Activated CD4-positive, alpha-beta T cell treated with anti-CD3 and anti-CD28 coated beads, Interleukin-2, amount 10 ng/mL, durations not matched to agents 24 days and 14 days (primary cell): ENCODE results near the gene IKBIP. TPM values are rescaled to one million over a fixed set of nuclear protein-coding genes. Genes with fewer than 3 reads are reported as not detected.
"Not testable (repeated sequence)": the region's sequence is repeated elsewhere in the genome, so short reads cannot be mapped to it uniquely, and the experiment has no call there.

Experiments used
- DNase-seq: peaks from one replicate; pipeline ENCODE4 v3.0.0; 2022
- H3K27ac Mint-ChIP-seq: one replicate; pipeline ENCODE4 v1.8.0; 2022; ENCODE audit warnings: mild to moderate bottlenecking, mixed read lengths
- H3K27me3 Mint-ChIP-seq: one replicate; pipeline ENCODE4 v1.8.0; 2022; ENCODE audit warnings: mixed read lengths
- H3K36me3 Mint-ChIP-seq: one replicate; pipeline ENCODE4 v1.8.0; 2022; ENCODE audit warnings: low read depth, mild to moderate bottlenecking, mixed read lengths
- H3K4me1 Mint-ChIP-seq: one replicate; pipeline ENCODE4 v1.8.0; 2021; ENCODE audit warnings: mixed read lengths
- H3K4me3 Mint-ChIP-seq: one replicate; pipeline ENCODE4 v1.8.0; 2022; ENCODE audit warnings: mild to moderate bottlenecking, moderate library complexity, mixed read lengths
- H3K9me3 Mint-ChIP-seq: one replicate; pipeline ENCODE4 v1.8.0; 2021; ENCODE audit warnings: mixed read lengths
- intact Hi-C: fragments of 100-400 bp; cut with micrococcal nuclease; formaldehyde crosslinking; loops from one replicate; pipeline ENCODE4 v1.15.1; 2023
- total RNA-seq: library from RNA; stranded (reverse); gene quantifications from 2 replicates; pipeline ENCODE4 v1.2.3, GENCODE V29; 2022

Gene IKBIP
- total RNA-seq, 1 donor from 2014 or later, result 36.9 TPM

GRCh38 chr12:98579347-98579746, 65.2 kb downstream of the IKBIP start:
- intact Hi-C loops, result no loop called here
- Mint-ChIP-seq H3K4me3 (no peak overlapping the region), H3K9me3 (no peaks in the 10 kb centered on the region), H3K4me1 (peaks cover 3% of the 10 kb centered on the region), H3K36me3 (no peaks in the 10 kb centered on the region), H3K27me3 (peaks cover 8% of the 10 kb centered on the region), H3K27ac (no peak overlapping the region)
- no peak for DNase-seq

- intact Hi-C loops, result no loop called here
- no peak for DNase-seq
These were observed 65.8 kb downstream of the IKBIP start for GRCh38 chr12:98578821-98579220.

GRCh38 chr12:98578392-98578791, 66.2 kb downstream of the IKBIP start:
- Mint-ChIP-seq H3K27me3 (peaks cover 8% of the 10 kb centered on the region), H3K4me1 (peaks cover 3% of the 10 kb centered on the region)

More at GRCh38 chr12:98578821-98579220, 65.8 kb downstream of the IKBIP start:
- Mint-ChIP-seq H3K4me1 (peaks cover 3% of the 10 kb centered on the region), H3K9me3 (no peaks in the 10 kb centered on the region), H3K36me3 (no peaks in the 10 kb centered on the region), H3K4me3 (no peak overlapping the region), H3K27me3 (peaks cover 8% of the 10 kb centered on the region), H3K27ac (no peak overlapping the region)

GRCh38 chr12:98576795-98577194, 67.8 kb downstream of the IKBIP start:
- H3K36me3 Mint-ChIP-seq, intact Hi-C loops, H3K4me1 Mint-ChIP-seq, H3K4me3 Mint-ChIP-seq, H3K9me3 Mint-ChIP-seq, DNase-seq, H3K27ac Mint-ChIP-seq, H3K27me3 Mint-ChIP-seq: not testable (repeated sequence)

More at GRCh38 chr12:98578392-98578791, 66.2 kb downstream of the IKBIP start:
- Mint-ChIP-seq H3K27ac (no peak overlapping the region), H3K36me3 (no peaks in the 10 kb centered on the region), H3K9me3 (no peaks in the 10 kb centered on the region), H3K4me3 (no peak overlapping the region)
- DNase-seq, result no peak
- intact Hi-C loops, result no loop called here

GRCh38 chr12:98575013-98575412, 69.6 kb downstream of the IKBIP start:
- intact Hi-C loops, result no loop called here
- no peak overlapping the region for H3K4me3 Mint-ChIP-seq
- H3K9me3 Mint-ChIP-seq, result no peaks in the 10 kb centered on the region
- peaks cover 2% of the 10 kb centered on the region for H3K27me3 Mint-ChIP-seq
- no peaks in the 10 kb centered on the region for H3K36me3 Mint-ChIP-seq
- peaks cover 3% of the 10 kb centered on the region for H3K4me1 Mint-ChIP-seq
- DNase-seq, result no peak
- no peak overlapping the region for H3K27ac Mint-ChIP-seq

Other genes with a start within 250 kb of the IKBIP start
- gene TMPO, start 129.2 kb downstream of the IKBIP start, total RNA-seq, result 326 and 353 TPM in 2 replicates
- gene SLC25A3, start 51.1 kb downstream of the IKBIP start, total RNA-seq, result 598 and 612 TPM in 2 replicates
- gene APAF1, start 502 bp upstream of the IKBIP start, total RNA-seq, result 19.9 and 20.7 TPM in 2 replicates